ENCODE data around the gene AFF3.
"Not testable (repeated sequence)": the region's sequence is repeated elsewhere in the genome, so short reads cannot be mapped to it uniquely, and the experiment has no call there.

Gene AFF3

GRCh38 chr2:100163605-100164004 lies 21.2 kb upstream of the AFF3 start:
- H2BK5ac ChIP-seq (ENCODE audit: low read depth, low read length, poor library complexity, severe bottlenecking): no peak overlapping the region

GRCh38 chr2:100161945-100162620 lies 19.7 kb upstream of the AFF3 start:
- Histone ChIP-seq H2BK120ac (ENCODE audit: low read depth, low read length) (no peak overlapping the region), H3K14ac (ENCODE audit: low read length in 2 of 2) (no peak overlapping the region), H3K4me2 (ENCODE audit: low read length, poor library complexity, severe bottlenecking) (no peak overlapping the region), H3K4ac (ENCODE audit: low read depth in 1 of 2, low read length in 2 of 2) (no peak overlapping the region), H4K91ac (ENCODE audit: low read length) (no peak overlapping the region), H2BK12ac (ENCODE audit: low read length in 2 of 2) (no peak overlapping the region), H2BK15ac (ENCODE audit: low read depth, poor library complexity, severe bottlenecking) (no peak overlapping the region), H3K27ac (ENCODE audit: low read length, poor library complexity, severe bottlenecking) (no peak overlapping the region), H3K9me3 (ENCODE audit: control insufficient read depth, low read length) (peaks cover 5% of the 10 kb centered on the region), H3K4me3 (ENCODE audit: insufficient read depth in 1 of 2, low read depth in 1 of 2, low read length in 2 of 2) (no peak overlapping the region), H3K18ac (ENCODE audit: low read depth in 1 of 2, low read length in 2 of 2) (no peak overlapping the region), H3K79me1 (replicated peaks; ENCODE audit: low read length, poor library complexity, severe bottlenecking) (no peaks in the 10 kb centered on the region), H3K4me1 (ENCODE audit: control insufficient read depth, insufficient read depth, low read depth, low read length) (no peaks in the 10 kb centered on the region), H2AK5ac (ENCODE audit: low read length, severe bottlenecking) (no peak overlapping the region), H3K36me3 (ENCODE audit: control insufficient read depth in 1 of 2, insufficient read depth in 2 of 2, low read depth in 1 of 2, low read length in 2 of 2) (no peaks in the 10 kb centered on the region), H4K8ac (ENCODE audit: low read length) (no peak overlapping the region), H2AFZ (ENCODE audit: low read depth, low read length) (no peak overlapping the region), H3K23ac (ENCODE audit: low read length in 2 of 2) (no peak overlapping the region), H3K27me3 (ENCODE audit: control insufficient read depth in 1 of 2, insufficient read depth in 1 of 2, low read length in 2 of 2) (no peaks in the 10 kb centered on the region), H2BK5ac (ENCODE audit: low read depth, low read length, poor library complexity, severe bottlenecking) (no peak overlapping the region), H3K9ac (ENCODE audit: low read length) (no peak overlapping the region)
- DNase-seq: no peak

More at GRCh38 chr2:100163605-100164004, 21.2 kb upstream of the AFF3 start:
- H3K4me2 ChIP-seq (ENCODE audit: low read length, poor library complexity, severe bottlenecking): no peak overlapping the region
- no peak overlapping the region for H3K14ac ChIP-seq (ENCODE audit: low read length in 2 of 2)
- H3K27me3 ChIP-seq (ENCODE audit: control insufficient read depth in 1 of 2, insufficient read depth in 1 of 2, low read length in 2 of 2): no peaks in the 10 kb centered on the region
- no peak overlapping the region for H3K27ac ChIP-seq (ENCODE audit: low read length, poor library complexity, severe bottlenecking)
- no peak overlapping the region for H2AFZ ChIP-seq (ENCODE audit: low read depth, low read length)
- H3K4me1 ChIP-seq (ENCODE audit: control insufficient read depth, insufficient read depth, low read depth, low read length): no peaks in the 10 kb centered on the region
- no peak overlapping the region for H3K4me3 ChIP-seq (ENCODE audit: insufficient read depth in 1 of 2, low read depth in 1 of 2, low read length in 2 of 2)
- H3K4ac ChIP-seq (ENCODE audit: low read depth in 1 of 2, low read length in 2 of 2): no peak overlapping the region
- H4K8ac ChIP-seq (ENCODE audit: low read length): no peak overlapping the region
- H3K18ac ChIP-seq (ENCODE audit: low read depth in 1 of 2, low read length in 2 of 2): no peak overlapping the region
- no peak for DNase-seq
- no peaks in the 10 kb centered on the region for H3K36me3 ChIP-seq (ENCODE audit: control insufficient read depth in 1 of 2, insufficient read depth in 2 of 2, low read depth in 1 of 2, low read length in 2 of 2)
- no peaks in the 10 kb centered on the region for H3K79me1 ChIP-seq (replicated peaks; ENCODE audit: low read length, poor library complexity, severe bottlenecking)
- H3K9me3 ChIP-seq (ENCODE audit: control insufficient read depth, low read length): peaks cover 5% of the 10 kb centered on the region
- H2BK120ac ChIP-seq (ENCODE audit: low read depth, low read length): no peak overlapping the region
- no peak overlapping the region for H2BK15ac ChIP-seq (ENCODE audit: low read depth, poor library complexity, severe bottlenecking)
- H3K23ac ChIP-seq (ENCODE audit: low read length in 2 of 2): no peak overlapping the region
- no peak overlapping the region for H2BK12ac ChIP-seq (ENCODE audit: low read length in 2 of 2)
- no peak overlapping the region for H3K9ac ChIP-seq (ENCODE audit: low read length)
- no peak overlapping the region for H2AK5ac ChIP-seq (ENCODE audit: low read length, severe bottlenecking)
- H4K91ac ChIP-seq (ENCODE audit: low read length): no peak overlapping the region

- Histone ChIP-seq H3K4me3 (ENCODE audit: insufficient read depth in 1 of 2, low read depth in 1 of 2, low read length in 2 of 2) (no peak overlapping the region), H2BK120ac (ENCODE audit: low read depth, low read length) (no peak overlapping the region), H3K14ac (ENCODE audit: low read length in 2 of 2) (no peak overlapping the region), H3K27ac (ENCODE audit: low read length, poor library complexity, severe bottlenecking) (no peak overlapping the region), H2BK5ac (ENCODE audit: low read depth, low read length, poor library complexity, severe bottlenecking) (no peak overlapping the region), H3K23ac (ENCODE audit: low read length in 2 of 2) (no peak overlapping the region), H2BK15ac (ENCODE audit: low read depth, poor library complexity, severe bottlenecking) (no peak overlapping the region), H3K18ac (ENCODE audit: low read depth in 1 of 2, low read length in 2 of 2) (no peak overlapping the region), H3K27me3 (ENCODE audit: control insufficient read depth in 1 of 2, insufficient read depth in 1 of 2, low read length in 2 of 2) (no peaks in the 10 kb centered on the region), H3K9ac (ENCODE audit: low read length) (no peak overlapping the region), H3K79me1 (replicated peaks; ENCODE audit: low read length, poor library complexity, severe bottlenecking) (no peaks in the 10 kb centered on the region), H3K9me3 (ENCODE audit: control insufficient read depth, low read length) (peaks cover 5% of the 10 kb centered on the region), H4K8ac (ENCODE audit: low read length) (no peak overlapping the region), H4K91ac (ENCODE audit: low read length) (no peak overlapping the region), H3K4me2 (ENCODE audit: low read length, poor library complexity, severe bottlenecking) (no peak overlapping the region), H2BK12ac (ENCODE audit: low read length in 2 of 2) (no peak overlapping the region), H2AFZ (ENCODE audit: low read depth, low read length) (no peak overlapping the region), H2AK5ac (ENCODE audit: low read length, severe bottlenecking) (no peak overlapping the region), H3K36me3 (ENCODE audit: control insufficient read depth in 1 of 2, insufficient read depth in 2 of 2, low read depth in 1 of 2, low read length in 2 of 2) (no peaks in the 10 kb centered on the region), H3K4ac (ENCODE audit: low read depth in 1 of 2, low read length in 2 of 2) (no peak overlapping the region), H3K4me1 (ENCODE audit: control insufficient read depth, insufficient read depth, low read depth, low read length) (no peaks in the 10 kb centered on the region)
- WGBS: no CpG with 5 or more reads among the region's 1 CpG
- DNase-seq: no peak
Observed at GRCh38 chr2:100160396-100160795, 18.0 kb upstream of the AFF3 start.

GRCh38 chr2:100151832-100152231 lies 9.4 kb upstream of the AFF3 start:
- H4K91ac ChIP-seq (ENCODE audit: low read length); DNase-seq; H2BK120ac ChIP-seq (ENCODE audit: low read depth, low read length); H2AK5ac ChIP-seq (ENCODE audit: low read length, severe bottlenecking); H2AFZ ChIP-seq (ENCODE audit: low read depth, low read length); H3K4ac ChIP-seq (ENCODE audit: low read depth in 1 of 2, low read length in 2 of 2); H2BK5ac ChIP-seq (ENCODE audit: low read depth, low read length, poor library complexity, severe bottlenecking); H3K18ac ChIP-seq (ENCODE audit: low read depth in 1 of 2, low read length in 2 of 2); H3K4me3 ChIP-seq (ENCODE audit: insufficient read depth in 1 of 2, low read depth in 1 of 2, low read length in 2 of 2); H4K8ac ChIP-seq (ENCODE audit: low read length); H3K14ac ChIP-seq (ENCODE audit: low read length in 2 of 2); H3K9ac ChIP-seq (ENCODE audit: low read length); H3K79me1 ChIP-seq (replicated peaks; ENCODE audit: low read length, poor library complexity, severe bottlenecking); H3K9me3 ChIP-seq (ENCODE audit: control insufficient read depth, low read length); H3K23ac ChIP-seq (ENCODE audit: low read length in 2 of 2); H2BK15ac ChIP-seq (ENCODE audit: low read depth, poor library complexity, severe bottlenecking); H3K27ac ChIP-seq (ENCODE audit: low read length, poor library complexity, severe bottlenecking); H3K4me1 ChIP-seq (ENCODE audit: control insufficient read depth, insufficient read depth, low read depth, low read length); H3K27me3 ChIP-seq (ENCODE audit: control insufficient read depth in 1 of 2, insufficient read depth in 1 of 2, low read length in 2 of 2); H3K36me3 ChIP-seq (ENCODE audit: control insufficient read depth in 1 of 2, insufficient read depth in 2 of 2, low read depth in 1 of 2, low read length in 2 of 2); H2BK12ac ChIP-seq (ENCODE audit: low read length in 2 of 2); H3K4me2 ChIP-seq (ENCODE audit: low read length, poor library complexity, severe bottlenecking): not testable (repeated sequence)
- no CpG with 5 or more reads among the region's 4 CpGs for WGBS

Data from mesenchymal stem cell (in vitro differentiated cells and primary cell).